ENCODE measurements around the gene ANLN.

The ANLN gene

DNA sequence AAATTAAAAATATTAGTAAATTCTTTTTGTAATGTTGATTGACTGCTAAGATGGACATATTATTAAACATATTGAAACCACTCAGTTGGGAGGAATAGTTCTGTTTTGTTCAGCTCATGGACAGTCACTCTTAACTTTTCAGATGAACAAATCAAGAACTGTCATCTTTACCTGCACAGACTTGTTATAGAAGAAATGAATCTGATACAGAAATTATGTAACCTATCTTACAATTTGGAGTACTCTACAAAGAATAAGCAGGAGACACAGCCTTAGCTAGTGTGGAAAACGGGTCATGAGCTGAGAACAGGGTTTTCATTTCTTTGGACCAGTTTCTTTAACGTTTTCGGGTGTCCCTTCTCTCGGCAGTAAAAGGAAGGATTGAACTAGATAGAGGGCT is 1.2 kb upstream of the ANLN start:
- no peak for DNase-seq (ENCODE audit: low spot score in 2 of 2)
- in situ Hi-C loops (cut with MboI; ENCODE audit: low sequenced_read_pairs): no loop called here
- Histone ChIP-seq H3K27me3 (ENCODE audit: low read depth) (no peaks in the 10 kb centered on the region), H3K4me3 (no peak overlapping the region), H3K36me3 (replicated peaks) (no peaks in the 10 kb centered on the region), H3K4me1 (peaks cover 21% of the 10 kb centered on the region), H3K9me3 (no peaks in the 10 kb centered on the region)

DNA sequence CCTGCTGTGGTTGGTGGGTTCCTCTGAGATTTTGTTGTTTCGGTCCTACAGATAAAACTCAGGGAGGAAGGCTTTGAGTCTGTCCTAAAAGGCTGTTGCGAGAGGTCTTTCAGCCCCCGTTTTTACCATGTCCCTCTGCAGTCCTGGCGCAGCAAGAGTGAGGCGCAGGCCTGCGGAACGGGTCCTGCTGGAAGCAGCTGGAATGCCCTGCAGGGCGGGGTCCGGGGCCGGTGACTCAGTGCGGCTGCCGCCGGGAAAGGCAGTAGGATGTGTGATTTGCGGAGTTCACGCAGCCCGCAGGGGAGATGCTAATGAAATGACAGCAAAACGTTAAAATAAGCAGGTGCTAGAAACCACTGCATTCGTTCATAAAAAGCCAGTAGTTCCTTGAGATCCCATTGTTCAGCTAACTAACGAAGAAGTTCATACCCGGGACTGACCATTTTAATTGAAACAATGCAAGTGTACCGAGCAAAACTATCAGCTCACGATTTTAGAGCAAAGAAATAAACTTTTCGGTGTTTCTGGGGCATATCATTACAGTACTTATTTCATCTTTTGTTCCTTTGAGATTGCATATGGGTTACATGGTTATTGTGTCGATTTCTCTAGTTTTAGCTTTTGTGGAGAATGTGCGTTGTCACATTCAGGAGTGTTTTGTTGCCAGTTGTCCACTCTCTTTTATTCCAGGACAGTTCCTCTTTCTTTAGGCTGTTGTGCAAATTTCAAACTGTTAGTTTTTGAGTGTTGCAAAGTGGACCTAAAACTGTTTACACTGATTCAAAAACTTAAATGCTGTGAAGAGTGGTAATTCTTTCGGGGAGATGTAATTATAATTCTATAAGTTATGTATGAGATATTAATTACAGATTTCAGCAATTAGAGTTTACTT is 783 bp downstream of the ANLN start:
- peak; percentile 76 to 90 for DNase-seq (ENCODE audit: low spot score in 2 of 2)
- Histone ChIP-seq H3K27me3 (ENCODE audit: low read depth) (no peaks in the 10 kb centered on the region), H3K36me3 (replicated peaks) (no peaks in the 10 kb centered on the region), H3K4me1 (peaks cover 42% of the 10 kb centered on the region), H3K9me3 (no peaks in the 10 kb centered on the region), H3K4me3 (peak overlapping the region; percentile 66)
- in situ Hi-C loops (cut with MboI; ENCODE audit: low sequenced_read_pairs): no loop called here

DNA sequence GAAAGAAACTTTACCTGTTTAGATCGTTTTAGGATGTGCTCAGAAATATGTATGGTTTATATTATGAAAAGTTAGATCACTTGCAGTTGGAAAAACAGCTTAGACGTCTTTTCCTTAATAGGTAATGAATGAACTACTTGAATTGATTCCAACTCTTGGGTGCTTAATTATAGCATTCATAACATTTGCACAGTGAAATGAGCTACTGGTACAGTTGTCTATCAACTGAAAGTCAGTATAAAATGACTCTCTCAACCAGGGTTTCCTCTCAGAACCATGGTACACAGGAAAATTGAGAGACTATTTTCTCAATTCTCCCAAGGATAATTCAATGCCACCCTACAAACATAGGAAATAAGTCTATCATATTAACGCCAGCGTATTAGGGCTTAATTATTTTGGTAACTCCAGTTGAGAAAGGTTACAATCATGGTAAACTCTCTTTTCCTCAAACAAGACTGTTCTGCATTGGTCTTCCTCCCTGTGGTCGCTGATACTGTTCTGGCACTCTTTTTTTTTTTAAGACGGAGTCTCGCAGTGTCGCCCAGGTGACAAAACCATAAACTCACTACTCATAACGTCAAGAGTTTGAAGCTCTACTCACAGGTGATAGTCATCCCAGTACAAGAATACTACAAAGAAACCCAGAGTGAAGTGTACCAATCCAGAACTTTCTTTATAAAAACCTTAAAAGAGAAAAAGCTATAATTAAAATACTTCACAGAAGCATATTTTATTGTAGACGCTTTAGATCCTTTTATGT is 2.0 kb downstream of the ANLN start:
- Histone ChIP-seq H3K9me3 (no peaks in the 10 kb centered on the region), H3K36me3 (replicated peaks) (peaks cover 5% of the 10 kb centered on the region), H3K27me3 (ENCODE audit: low read depth) (no peaks in the 10 kb centered on the region), H3K4me1 (peaks cover 48% of the 10 kb centered on the region), H3K4me3 (peak overlapping the region; percentile 66)
- no peak for DNase-seq (ENCODE audit: low spot score in 2 of 2)
- in situ Hi-C loops (cut with MboI; ENCODE audit: low sequenced_read_pairs): no loop called here

DNA sequence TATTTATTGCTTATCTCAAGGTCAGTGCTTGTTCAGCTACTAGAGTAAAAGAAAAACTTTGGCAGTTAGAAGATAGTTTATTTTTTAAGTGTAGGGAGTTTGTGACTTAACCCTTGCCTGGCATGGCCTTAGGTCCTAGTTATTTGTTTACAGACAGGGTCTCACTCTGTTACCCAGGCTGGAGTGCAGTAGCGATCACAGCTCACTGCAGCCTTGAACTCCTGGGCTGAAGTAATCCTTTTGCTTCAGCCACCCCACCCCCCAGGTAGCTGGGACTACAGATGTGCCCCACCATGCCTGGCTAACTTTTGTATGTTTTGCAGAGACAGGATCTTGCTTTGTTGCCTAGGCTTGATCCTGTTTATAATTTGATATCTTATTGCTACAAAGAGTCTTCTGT is 4.2 kb downstream of the ANLN start:
- H3K36me3 ChIP-seq (replicated peaks): peaks cover 27% of the 10 kb centered on the region
- no peaks in the 10 kb centered on the region for H3K9me3 ChIP-seq
- in situ Hi-C loops (cut with MboI; ENCODE audit: low sequenced_read_pairs): no loop called here
- peaks cover 48% of the 10 kb centered on the region for H3K4me1 ChIP-seq
- no peaks in the 10 kb centered on the region for H3K27me3 ChIP-seq (ENCODE audit: low read depth)
- DNase-seq (ENCODE audit: low spot score in 2 of 2): peak in 1 of 2 experiments; percentile 45
- no peak overlapping the region for H3K4me3 ChIP-seq

DNA sequence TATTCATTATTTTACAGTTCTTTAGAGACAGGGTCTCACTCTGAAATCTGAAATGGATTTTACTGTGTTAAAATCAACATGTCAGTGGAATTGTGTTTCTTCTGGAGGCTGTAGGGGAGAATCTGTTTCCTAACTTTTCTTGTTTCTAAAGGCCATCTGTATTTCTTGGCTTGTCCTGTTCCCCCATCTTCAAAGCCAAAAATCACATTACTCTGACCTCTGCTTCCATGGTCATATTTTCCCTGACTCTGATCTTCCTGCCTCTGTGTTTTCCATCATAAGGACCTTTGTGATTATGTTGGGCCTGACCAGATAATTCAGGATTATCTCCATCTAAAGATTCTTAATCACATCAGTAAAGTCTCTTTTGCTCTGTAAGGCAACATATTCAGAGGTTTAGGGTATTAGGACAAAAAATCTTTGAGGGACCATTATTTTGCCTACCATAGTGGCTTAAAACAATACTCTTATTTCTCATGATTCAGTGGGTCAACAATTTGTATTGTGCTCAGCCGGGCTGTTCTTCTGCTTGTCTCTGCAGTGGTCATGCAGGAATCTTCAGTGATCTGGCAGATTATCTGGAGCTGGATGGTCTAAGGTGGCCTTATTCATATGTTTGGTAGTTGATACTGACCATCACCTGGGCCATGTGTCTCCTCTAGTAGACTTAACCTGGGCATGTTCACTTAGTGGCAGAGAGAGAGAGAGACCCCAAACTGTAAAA is 5.7 kb downstream of the ANLN start:
- in situ Hi-C loops (cut with MboI; ENCODE audit: low sequenced_read_pairs): no loop called here
- H3K27me3 ChIP-seq (ENCODE audit: low read depth): no peaks in the 10 kb centered on the region
- peaks cover 42% of the 10 kb centered on the region for H3K36me3 ChIP-seq (replicated peaks)
- no peaks in the 10 kb centered on the region for H3K9me3 ChIP-seq
- H3K4me3 ChIP-seq: no peak overlapping the region
- no peak for DNase-seq (ENCODE audit: low spot score in 2 of 2)
- peaks cover 43% of the 10 kb centered on the region for H3K4me1 ChIP-seq

DNA sequence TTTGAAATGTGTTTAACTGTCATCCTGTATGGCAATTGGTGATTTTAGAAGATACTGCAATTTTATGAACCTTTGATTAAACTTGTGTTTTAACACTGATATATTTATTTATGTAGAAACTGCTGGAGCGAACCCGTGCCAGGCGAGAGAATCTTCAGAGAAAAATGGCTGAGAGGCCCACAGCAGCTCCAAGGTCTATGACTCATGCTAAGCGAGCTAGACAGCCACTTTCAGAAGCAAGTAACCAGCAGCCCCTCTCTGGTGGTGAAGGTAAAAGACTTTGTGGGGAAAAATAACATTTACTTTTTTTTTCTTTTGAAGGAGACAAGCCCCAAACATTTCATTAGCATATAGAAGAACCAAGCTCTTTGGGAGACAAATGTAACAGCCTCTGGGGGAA is 6.5 kb downstream of the ANLN start:
- Histone ChIP-seq H3K36me3 (replicated peaks) (peaks cover 50% of the 10 kb centered on the region), H3K4me3 (no peak overlapping the region), H3K9me3 (no peaks in the 10 kb centered on the region), H3K4me1 (peaks cover 43% of the 10 kb centered on the region), H3K27me3 (ENCODE audit: low read depth) (no peaks in the 10 kb centered on the region)
- no peak for DNase-seq (ENCODE audit: low spot score in 2 of 2)
- in situ Hi-C loops (cut with MboI; ENCODE audit: low sequenced_read_pairs): no loop called here

DNA sequence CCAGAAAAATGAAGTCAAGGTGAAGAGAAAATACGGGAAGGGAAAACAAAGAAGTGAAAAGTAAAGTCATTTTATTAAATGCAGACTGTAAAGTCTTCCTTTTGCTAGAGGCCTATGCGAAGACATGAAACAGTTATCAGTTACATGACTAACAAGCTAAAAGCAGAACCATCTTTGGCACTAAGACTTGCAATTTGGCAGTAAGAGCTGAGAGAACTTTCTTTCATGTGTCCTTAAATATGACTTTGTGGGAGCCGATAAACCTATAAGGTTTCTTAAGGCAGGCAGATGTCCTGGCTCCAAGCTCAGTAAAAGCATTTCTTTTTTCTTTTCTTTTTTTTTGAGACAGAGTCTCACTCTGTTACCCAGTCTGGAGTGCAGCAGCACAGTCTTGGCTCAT is 10.4 kb downstream of the ANLN start:
- no peak overlapping the region for H3K4me3 ChIP-seq
- no peaks in the 10 kb centered on the region for H3K9me3 ChIP-seq
- peaks cover 84% of the 10 kb centered on the region for H3K36me3 ChIP-seq (replicated peaks)
- no peaks in the 10 kb centered on the region for H3K27me3 ChIP-seq (ENCODE audit: low read depth)
- peaks cover 10% of the 10 kb centered on the region for H3K4me1 ChIP-seq
- in situ Hi-C loops (cut with MboI; ENCODE audit: low sequenced_read_pairs): no loop called here
- DNase-seq (ENCODE audit: low spot score in 2 of 2): no peak

DNA sequence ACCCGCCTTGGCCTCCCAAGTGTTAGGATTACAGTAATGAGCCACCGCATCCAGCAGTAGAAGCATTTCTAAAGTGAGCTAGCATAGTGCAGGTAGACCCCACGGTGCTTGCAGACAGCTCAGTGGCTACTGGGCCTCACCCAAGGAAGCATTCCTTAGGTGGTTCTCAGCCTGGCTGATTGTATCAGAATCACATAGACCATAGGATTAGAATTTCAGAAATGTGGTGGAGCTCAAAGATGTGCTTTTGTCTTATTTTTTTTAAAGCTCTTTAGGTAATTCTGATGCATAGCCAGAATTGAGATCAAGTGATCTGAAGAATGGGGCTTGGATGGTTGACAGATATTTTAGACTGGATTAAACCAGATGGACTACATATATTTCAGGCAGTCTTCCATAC is 10.9 kb downstream of the ANLN start:
- DNase-seq (ENCODE audit: low spot score in 2 of 2): no peak
- no peaks in the 10 kb centered on the region for H3K27me3 ChIP-seq (ENCODE audit: low read depth)
- H3K36me3 ChIP-seq (replicated peaks): peaks cover 90% of the 10 kb centered on the region
- in situ Hi-C loops (cut with MboI; ENCODE audit: low sequenced_read_pairs): no loop called here
- no peaks in the 10 kb centered on the region for H3K9me3 ChIP-seq
- peaks cover 9% of the 10 kb centered on the region for H3K4me1 ChIP-seq
- H3K4me3 ChIP-seq: no peak overlapping the region

DNA sequence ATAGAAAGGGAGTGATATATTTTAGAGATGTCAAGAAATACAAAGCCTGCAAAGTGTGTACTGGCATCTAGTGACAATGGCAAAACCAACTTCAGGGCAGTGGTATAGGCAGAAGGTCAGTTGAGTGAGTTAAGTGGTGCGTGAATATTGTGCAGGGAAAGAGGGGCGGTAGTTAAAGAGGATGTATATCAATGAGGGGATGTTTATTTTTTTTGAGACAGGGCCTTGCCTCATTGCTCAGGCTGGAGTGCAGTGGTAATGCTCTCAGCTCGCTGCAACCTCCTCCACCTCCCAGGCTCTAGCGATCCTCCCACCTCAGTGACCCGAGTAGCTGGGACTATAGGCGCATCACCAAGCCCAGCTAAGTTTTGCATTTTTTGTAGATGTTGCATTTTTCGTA is 13.8 kb downstream of the ANLN start:
- Histone ChIP-seq H3K4me1 (peaks cover 15% of the 10 kb centered on the region), H3K4me3 (no peak overlapping the region), H3K9me3 (no peaks in the 10 kb centered on the region), H3K36me3 (replicated peaks) (peaks cover 93% of the 10 kb centered on the region), H3K27me3 (ENCODE audit: low read depth) (no peaks in the 10 kb centered on the region)
- DNase-seq (ENCODE audit: low spot score in 2 of 2): no peak
- in situ Hi-C loops (cut with MboI; ENCODE audit: low sequenced_read_pairs): no loop called here

DNA sequence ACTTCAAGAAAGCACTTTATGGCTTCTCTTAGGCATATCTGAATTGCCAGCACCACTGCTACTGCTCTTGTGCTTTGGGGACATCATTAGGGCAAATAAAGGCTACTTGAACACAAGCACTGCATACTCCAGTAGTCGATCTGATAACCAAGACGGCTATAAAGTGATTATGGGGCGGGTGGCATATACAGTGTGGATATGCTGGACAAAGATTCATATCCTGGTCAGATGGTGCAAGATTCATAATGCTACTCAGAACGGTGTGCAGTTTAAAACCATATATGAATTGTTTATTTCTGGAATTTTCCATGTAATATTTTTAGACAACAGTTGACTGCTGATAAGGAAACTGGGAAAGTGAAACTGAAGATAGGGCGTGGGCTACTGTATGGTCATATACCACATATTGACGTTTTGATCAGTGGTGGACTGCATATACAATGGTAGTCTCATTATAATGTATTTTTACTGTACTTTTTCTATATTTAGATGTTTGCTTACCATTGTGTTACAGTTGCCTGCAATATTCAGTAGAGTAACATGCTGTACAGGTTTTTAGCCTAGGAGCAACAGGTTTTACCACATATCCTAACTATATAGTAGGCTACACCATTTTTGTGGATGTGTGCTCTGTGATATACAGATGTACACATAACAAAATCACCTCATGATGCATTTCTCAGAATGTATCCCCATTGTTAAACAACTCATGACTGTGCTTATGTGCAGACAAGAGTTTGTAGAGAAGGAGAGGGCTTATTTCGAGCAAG is 15.2 kb downstream of the ANLN start:
- in situ Hi-C loops (cut with MboI; ENCODE audit: low sequenced_read_pairs): no loop called here
- Histone ChIP-seq H3K27me3 (ENCODE audit: low read depth) (no peaks in the 10 kb centered on the region), H3K4me1 (peaks cover 21% of the 10 kb centered on the region), H3K4me3 (no peak overlapping the region), H3K9me3 (no peaks in the 10 kb centered on the region), H3K36me3 (replicated peaks) (peaks cover 93% of the 10 kb centered on the region)
- DNase-seq (ENCODE audit: low spot score in 2 of 2): no peak

DNA sequence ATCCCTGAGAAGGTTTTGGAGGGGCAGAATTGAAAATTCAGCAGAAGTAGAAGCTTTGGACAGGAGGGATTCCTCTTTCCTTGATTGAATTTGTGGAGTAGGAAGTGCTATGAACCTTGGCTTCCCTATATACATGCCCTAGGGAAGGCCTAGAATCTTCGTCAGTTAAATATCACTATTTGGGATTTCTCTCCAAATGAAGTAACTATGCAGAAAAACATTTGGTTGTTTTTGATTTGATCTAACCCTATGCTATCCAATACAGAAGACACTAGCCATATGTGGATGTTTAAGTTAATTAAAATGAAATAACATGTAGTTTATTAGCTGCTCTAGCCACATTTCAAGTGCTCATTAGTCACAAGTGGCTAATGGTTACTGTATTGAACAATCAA is 15.7 kb downstream of the ANLN start:
- no peak for DNase-seq (ENCODE audit: low spot score in 2 of 2)
- peaks cover 91% of the 10 kb centered on the region for H3K36me3 ChIP-seq (replicated peaks)
- peaks cover 21% of the 10 kb centered on the region for H3K4me1 ChIP-seq

DNA sequence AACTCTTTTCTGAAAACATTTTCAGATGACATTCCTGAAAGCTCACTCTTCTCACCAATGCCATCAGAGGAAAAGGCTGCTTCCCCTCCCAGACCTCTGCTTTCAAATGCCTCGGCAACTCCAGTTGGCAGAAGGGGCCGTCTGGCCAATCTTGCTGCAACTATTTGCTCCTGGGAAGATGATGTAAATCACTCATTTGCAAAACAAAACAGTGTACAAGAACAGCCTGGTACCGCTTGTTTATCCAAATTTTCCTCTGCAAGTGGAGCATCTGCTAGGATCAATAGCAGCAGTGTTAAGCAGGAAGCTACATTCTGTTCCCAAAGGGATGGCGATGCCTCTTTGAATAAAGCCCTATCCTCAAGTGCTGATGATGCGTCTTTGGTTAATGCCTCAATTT is 16.5 kb downstream of the ANLN start:
- in situ Hi-C loops (cut with MboI; ENCODE audit: low sequenced_read_pairs): no loop called here

More for the DNA sequence above, 15.7 kb downstream of the ANLN start:
- in situ Hi-C loops (cut with MboI; ENCODE audit: low sequenced_read_pairs): no loop called here
- no peaks in the 10 kb centered on the region for H3K27me3 ChIP-seq (ENCODE audit: low read depth)
- H3K4me3 ChIP-seq: no peak overlapping the region
- no peaks in the 10 kb centered on the region for H3K9me3 ChIP-seq

More for the DNA sequence above, 16.5 kb downstream of the ANLN start:
- H3K4me3 ChIP-seq: no peak overlapping the region
- no peaks in the 10 kb centered on the region for H3K9me3 ChIP-seq
- no peaks in the 10 kb centered on the region for H3K27me3 ChIP-seq (ENCODE audit: low read depth)
- H3K4me1 ChIP-seq: peaks cover 21% of the 10 kb centered on the region
- H3K36me3 ChIP-seq (replicated peaks): peaks cover 91% of the 10 kb centered on the region
- peak; percentile 18 to 53 for DNase-seq (ENCODE audit: low spot score in 2 of 2)

Data from HAP-1 (cell line).